ENCODE data around the gene PRAME. TPM values are rescaled to one million over a fixed set of nuclear protein-coding genes. Genes with fewer than 3 reads are reported as not detected.
"Not testable (repeated sequence)": the region's sequence is repeated elsewhere in the genome, so short reads cannot be mapped to it uniquely, and the experiment has no call there.

PRAME gene
- total and polyA plus RNA-seq, 10 donors: 0.04 to 0.24 (median 0.12) TPM; not detected in 6

- Histone ChIP-seq H3K9me3 (no peaks in the 10 kb centered on the region), H3K27me3 (replicated peaks in 1 of 7) (peaks cover 0 to 36% (median 0%) of the 10 kb centered on the region in 7 donors), H3K36me3 (no peaks in the 10 kb centered on the region), H3K27ac (no peak overlapping the region), H3K4me1 (no peaks in the 10 kb centered on the region), H3K4me3 (no peak overlapping the region)
- intact Hi-C loops (cut with DNase I; ENCODE audit: low total_unique reads): no loop called here
- no peak for TF ChIP-seq CTCF (IDR thresholded peaks at IDR 0.05 in 8 of 11, conservative IDR thresholded peaks at IDR 0.05 in 3 of 11)
- TF ChIP-seq POLR2AphosphoS5 (IDR thresholded peaks at IDR 0.05): no peak
- no peak for TF ChIP-seq POLR2A (IDR thresholded peaks at IDR 0.05)
- DNase-seq: no peak
- WGBS, 5 donors: 86 to 92% (median 87%) methylated on average over 5 of the region's 5 CpGs
Observed at GRCh38 chr22:22519591-22519990, 39.5 kb downstream of the PRAME start.

DNA sequence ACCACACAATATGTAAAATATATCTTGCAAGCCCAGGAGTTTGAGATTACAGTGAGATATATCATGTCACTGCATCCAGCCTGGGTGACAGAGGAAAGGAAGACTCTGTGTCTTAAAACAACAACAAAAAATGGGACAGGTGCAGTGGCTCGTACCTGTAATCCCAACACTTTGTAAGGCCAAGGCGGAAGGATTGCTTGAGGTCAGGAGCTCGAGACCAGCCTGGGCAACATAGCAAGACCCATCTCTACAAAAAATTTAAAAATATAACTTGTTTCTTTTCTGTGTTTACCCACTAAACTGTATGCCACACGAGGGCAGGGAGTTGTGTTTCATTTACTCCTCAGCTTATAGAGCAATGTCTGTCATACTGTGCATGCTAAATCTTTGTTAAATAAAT, 42.1 kb downstream of the PRAME start:
- Histone ChIP-seq H3K27ac (no peak overlapping the region), H3K27me3 (replicated peaks in 1 of 7) (peaks cover 0 to 27% (median 0%) of the 10 kb centered on the region in 7 donors), H3K9me3 (no peaks in the 10 kb centered on the region), H3K36me3 (no peaks in the 10 kb centered on the region), H3K4me3 (no peak overlapping the region), H3K4me1 (no peaks in the 10 kb centered on the region)
- WGBS, 5 donors: 66 to 76% (median 70%) methylated on average over 4 of the region's 4 CpGs
- no peak for DNase-seq
- TF ChIP-seq POLR2A (IDR thresholded peaks at IDR 0.05) (no peak), POLR2AphosphoS5 (IDR thresholded peaks at IDR 0.05) (no peak), CTCF (IDR thresholded peaks at IDR 0.05 in 8 of 11, conservative IDR thresholded peaks at IDR 0.05 in 3 of 11) (no peak)
- intact Hi-C loops (cut with DNase I; ENCODE audit: low total_unique reads): no loop called here

- Histone ChIP-seq H3K27me3 (replicated peaks in 1 of 7) (peaks cover 0 to 27% (median 0%) of the 10 kb centered on the region in 7 donors), H3K4me1 (no peaks in the 10 kb centered on the region), H3K27ac (no peak overlapping the region), H3K4me3 (no peak overlapping the region), H3K36me3 (no peaks in the 10 kb centered on the region), H3K9me3 (peaks cover 0 to 2% (median 0%) of the 10 kb centered on the region in 8 donors)
- intact Hi-C loops (cut with DNase I; ENCODE audit: low total_unique reads): no loop called here
- no peak for DNase-seq
- TF ChIP-seq POLR2AphosphoS5 (IDR thresholded peaks at IDR 0.05) (no peak), CTCF (IDR thresholded peaks at IDR 0.05 in 8 of 11, conservative IDR thresholded peaks at IDR 0.05 in 3 of 11) (no peak), POLR2A (IDR thresholded peaks at IDR 0.05) (no peak)
Observed at GRCh38 chr22:22515890-22516289, 43.2 kb downstream of the PRAME start.

GRCh38 chr22:22514431-22514830, 44.6 kb downstream of the PRAME start:
- H3K4me1 ChIP-seq; DNase-seq; H3K27ac ChIP-seq; H3K36me3 ChIP-seq; intact Hi-C loops (cut with DNase I; ENCODE audit: low total_unique reads); H3K4me3 ChIP-seq: not testable (repeated sequence)
- WGBS, 5 donors: 61 to 75% (median 71%) methylated on average over 8 of the region's 8 CpGs
- Histone ChIP-seq H3K27me3 (replicated peaks in 1 of 7) (peaks cover 0 to 27% (median 0%) of the 10 kb centered on the region in 7 donors), H3K9me3 (peaks cover 0 to 16% (median 14%) of the 10 kb centered on the region in 8 donors)

GRCh38 chr22:22513619-22514018, 45.4 kb downstream of the PRAME start:
- no peak overlapping the region for H3K4me3 ChIP-seq
- peaks cover 0 to 27% (median 0%) of the 10 kb centered on the region in 7 donors for H3K27me3 ChIP-seq (replicated peaks in 1 of 7)
- H3K27ac ChIP-seq: no peak overlapping the region
- WGBS, 5 donors: 86 to 97% (median 92%) methylated on average over 2 of the region's 2 CpGs
- peaks cover 0 to 23% (median 21%) of the 10 kb centered on the region in 8 donors for H3K9me3 ChIP-seq
- H3K4me1 ChIP-seq: peaks cover 0 to 5% (median 2%) of the 10 kb centered on the region in 6 donors
- no peak for TF ChIP-seq POLR2A (IDR thresholded peaks at IDR 0.05)
- TF ChIP-seq POLR2AphosphoS5 (IDR thresholded peaks at IDR 0.05): no peak
- no peak for TF ChIP-seq CTCF (IDR thresholded peaks at IDR 0.05 in 8 of 11, conservative IDR thresholded peaks at IDR 0.05 in 3 of 11)
- H3K36me3 ChIP-seq: no peaks in the 10 kb centered on the region
- no peak for DNase-seq
- intact Hi-C loops (cut with DNase I; ENCODE audit: low total_unique reads): no loop called here
